PC-3 (cell line): ENCODE measurements around the gene SNX9. TPM values are rescaled to one million over a fixed set of nuclear protein-coding genes. Genes with fewer than 3 reads are reported as not detected.

Experiments
- ATAC-seq: fragments of 200-7000 bp; cut with Tn5 transposase; 2 replicates; pipeline ENCODE4 v1.9.1; 2020; ENCODE audit warnings: mild to moderate bottlenecking, moderate library complexity
- BruUV-seq: library from RNA; stranded (reverse); fragments of 400-500 nt; replicated peaks from 2 replicates; lab custom pipeline; 2021; lab: Mats Ljungman, UMichigan
- CTCF ChIA-PET: fragments of 300-600 bp; sonication (Branson Sonifier 250); formaldehyde crosslinking; loops from one replicate; lab custom pipeline; 2022; ENCODE audit warnings: antibody characterized with exemption; lab: Charles Lee
- POLR2A ChIA-PET: fragments of 300-600 bp; sonication (Branson Sonifier 250); formaldehyde crosslinking; loops from one replicate; lab custom pipeline; 2022; ENCODE audit warnings: antibody characterized with exemption; ENCODE audit not compliant: unreplicated experiment; lab: Charles Lee
- DNase-seq: peaks from one replicate; pipeline ENCODE4 v3.0.0-alpha.2; 2015
- H2AFZ ChIP-seq: fragments of 300-600 bp; sonication (generic); 2 replicates; pipeline ENCODE4 v1.6.0; 2016; ENCODE audit warnings: antibody characterized with exemption, low read length
- H3F3A ChIP-seq: fragments of 300-600 bp; sonication (generic); one replicate; pipeline ENCODE4 v1.6.0; 2017; ENCODE audit warnings: antibody characterized with exemption, low read length, control low read depth, mild to moderate bottlenecking; ENCODE audit not compliant: unreplicated experiment
- H3K27ac ChIP-seq: fragments of 300-600 bp; sonication (generic); 2 replicates; pipeline ENCODE4 v1.5.1; 2016; ENCODE audit warnings: mild to moderate bottlenecking, low read length
- H3K27me3 ChIP-seq: fragments of 300-600 bp; sonication (generic); 2 replicates; pipeline ENCODE4 v1.6.1; 2016; ENCODE audit warnings: low read length, mixed read lengths
- H3K36me3 ChIP-seq: fragments of 300-600 bp; sonication (generic); 2 replicates; pipeline ENCODE4 v1.6.1; 2016; ENCODE audit warnings: low read depth, mixed run types, low read length, mixed read lengths
- H3K4me1 ChIP-seq: fragments of 300-600 bp; sonication (generic); 2 replicates; pipeline ENCODE4 v1.5.1; 2016; ENCODE audit warnings: low read length; ENCODE audit not compliant: insufficient read depth
- H3K4me2 ChIP-seq: fragments of 300-600 bp; sonication (generic); 2 replicates; pipeline ENCODE4 v1.6.0; 2016; ENCODE audit warnings: low read length
- H3K4me3 ChIP-seq: fragments of 300-600 bp; sonication (generic); 2 replicates; pipeline ENCODE4 v1.5.1; 2016; ENCODE audit warnings: mild to moderate bottlenecking, low read length, mixed read lengths
- H3K79me2 ChIP-seq: fragments of 300-600 bp; sonication (generic); 2 replicates; pipeline ENCODE4 v1.6.1; 2017; ENCODE audit warnings: low read length, mixed read lengths
- H3K9ac ChIP-seq: fragments of 300-600 bp; sonication (generic); 2 replicates; pipeline ENCODE4 v1.6.0; 2016; ENCODE audit warnings: mild to moderate bottlenecking, low read length
- H3K9me2 ChIP-seq: fragments of 300-600 bp; sonication (generic); replicated peaks from 2 replicates; pipeline ENCODE4 v1.6.1; 2016; ENCODE audit warnings: mixed run types, low read length, mixed read lengths
- H3K9me3 ChIP-seq: fragments of 300-600 bp; sonication (generic); 2 replicates; pipeline ENCODE4 v1.6.1; 2016; ENCODE audit warnings: low read length, mixed read lengths
- H4K20me1 ChIP-seq: fragments of 300-600 bp; sonication (generic); 2 replicates; pipeline ENCODE4 v1.6.1; 2016; ENCODE audit warnings: low read length, mixed read lengths
- CTCF ChIP-seq: fragments of 300-600 bp; sonication (generic); conservative IDR thresholded peaks from 2 replicates; pipeline ENCODE4 v1.5.1; 2017; ENCODE audit warnings: antibody characterized with exemption, low read depth, mild to moderate bottlenecking, low read length
- EZH2 ChIP-seq: fragments of 300-600 bp; sonication (generic); IDR thresholded peaks from one replicate; pipeline ENCODE4 v1.6.1; 2017; ENCODE audit warnings: antibody characterized with exemption, mild to moderate bottlenecking, low read length; ENCODE audit not compliant: unreplicated experiment
- EZH2phosphoT487 ChIP-seq: fragments of 300-600 bp; sonication (generic); IDR thresholded peaks from 2 replicates; pipeline ENCODE4 v1.6.1; 2018; ENCODE audit warnings: mild to moderate bottlenecking, antibody characterized with exemption, low read length, borderline replicate concordance
- intact Hi-C: fragments of 100-400 bp; cut with micrococcal nuclease; formaldehyde crosslinking; loops from 2 replicates; pipeline ENCODE4 v1.9.0; 2023
- total RNA-seq: library from RNA; depleted of rRNA; stranded (reverse); fragments of >200 nt; gene quantifications from 2 replicates; pipeline ENCODE4 v1.2.3, GENCODE V29; 2014

Gene SNX9
- total RNA-seq, 1 experiment from 2014 or later = 18.0 TPM

- H3K4me1 ChIP-seq = peaks cover 8% of the 10 kb centered on the region
- intact Hi-C loops = loop anchor here (5.0 kb wide), 1 partner anchor 36 kb away; no protein-coding TSS in a partner anchor
- no peak overlapping the region for H3K4me3 ChIP-seq
- TSS peak; percentile 12 for BruUV-seq
- DNase-seq = no peak
- no peak overlapping the region for H3K4me2 ChIP-seq
- ChIA-PET POLR2A (interaction anchor here (0.5 kb wide), 1 partner anchor 18 kb away, joined by 3 read pairs; no protein-coding TSS in a partner anchor), CTCF (no interaction called here)
- no peaks in the 10 kb centered on the region for H3K9me3 ChIP-seq
- peaks cover 29% of the 10 kb centered on the region for H3K79me2 ChIP-seq
- peaks cover 6% of the 10 kb centered on the region; the same call in 1 of the 2 replicates for H3K36me3 ChIP-seq
- TF ChIP-seq CTCF (no peak), EZH2 (no peak), EZH2phosphoT487 (no peak)
- no peak overlapping the region for H3K9ac ChIP-seq
- no peak overlapping the region for H2AFZ ChIP-seq
- H3K9me2 ChIP-seq = no peaks in the 10 kb centered on the region
- H3K27ac ChIP-seq = no peak overlapping the region
- no peak for ATAC-seq
- 0 out of 2 replicates have a peak, but pooled peaks cover 3% of the 10 kb centered on the region for H4K20me1 ChIP-seq
- H3F3A ChIP-seq = no peaks in the 10 kb centered on the region
- no peaks in the 10 kb centered on the region for H3K27me3 ChIP-seq
Measured at GRCh38 chr6:157867981-157868380, 44.9 kb downstream of the SNX9 start.

GRCh38 chr6:157868835-157869234, 45.8 kb downstream of the SNX9 start:
- no peak for TF ChIP-seq EZH2
- no peak for TF ChIP-seq CTCF
- no peak for TF ChIP-seq EZH2phosphoT487
- Histone ChIP-seq H3K27me3 (no peaks in the 10 kb centered on the region), H3K9me3 (no peaks in the 10 kb centered on the region), H2AFZ (no peak overlapping the region), H3K4me3 (no peak overlapping the region), H3K27ac (no peak overlapping the region), H3K4me2 (no peak overlapping the region), H3K9ac (no peak overlapping the region), H3K9me2 (no peaks in the 10 kb centered on the region), H3K36me3 (peaks cover 6% of the 10 kb centered on the region; the same call in 1 of the 2 replicates), H4K20me1 (0 out of 2 replicates have a peak, but pooled peaks cover 3% of the 10 kb centered on the region), H3F3A (no peaks in the 10 kb centered on the region), H3K4me1 (peaks cover 8% of the 10 kb centered on the region), H3K79me2 (peaks cover 21% of the 10 kb centered on the region)
- ChIA-PET CTCF (no interaction called here), POLR2A (no interaction called here)
- ATAC-seq (no peak), DNase-seq (no peak)
- intact Hi-C loops = loop anchor here (5.0 kb wide), 1 partner anchor 37 kb away; no protein-coding TSS in a partner anchor
- BruUV-seq = no TSS peak

GRCh38 chr6:157869673-157870302, 46.7 kb downstream of the SNX9 start:
- no peak overlapping the region for H2AFZ ChIP-seq
- H3K4me3 ChIP-seq = no peak overlapping the region
- intact Hi-C loops = loop anchor here (5.0 kb wide), 1 partner anchor 37 kb away; no protein-coding TSS in a partner anchor
- peaks cover 8% of the 10 kb centered on the region for H3K4me1 ChIP-seq
- 0 out of 2 replicates have a peak, but pooled peaks cover 3% of the 10 kb centered on the region for H4K20me1 ChIP-seq
- H3K36me3 ChIP-seq = peaks cover 6% of the 10 kb centered on the region; the same call in 1 of the 2 replicates
- no peak overlapping the region for H3K9ac ChIP-seq
- no TSS peak for BruUV-seq
- H3K79me2 ChIP-seq = peaks cover 14% of the 10 kb centered on the region
- no peaks in the 10 kb centered on the region for H3K9me3 ChIP-seq
- DNase-seq = no peak
- no peak overlapping the region for H3K27ac ChIP-seq
- H3F3A ChIP-seq = no peaks in the 10 kb centered on the region
- ChIA-PET CTCF (no interaction called here), POLR2A (no interaction called here)
- H3K9me2 ChIP-seq = no peaks in the 10 kb centered on the region
- no peak for ATAC-seq
- TF ChIP-seq CTCF = no peak
- TF ChIP-seq EZH2phosphoT487 = no peak
- TF ChIP-seq EZH2 = no peak
- no peaks in the 10 kb centered on the region for H3K27me3 ChIP-seq
- H3K4me2 ChIP-seq = no peak overlapping the region
